Duodenal mucosa (tissue), 2 donors: ENCODE measurements around the gene VPS13A.

Experiments used
- H3K27ac ChIP-seq: one replicate; pipeline ENCODE4 v1.7.0; 2013; ENCODE audit warnings: low read depth, low read length
- H3K27me3 ChIP-seq, 2 donors: one replicate each; pipeline ENCODE4 v1.7.0; 2013; ENCODE audit warnings: low read length in 2 of 2, control low read depth in 1 of 2; ENCODE audit not compliant: insufficient read depth in 2 of 2, control insufficient read depth in 1 of 2
- H3K36me3 ChIP-seq, 2 donors: one replicate each; pipeline ENCODE4 v1.7.0; 2013; ENCODE audit warnings: low read length in 2 of 2, control low read depth in 1 of 2; ENCODE audit not compliant: insufficient read depth in 2 of 2, control insufficient read depth in 1 of 2
- H3K4me1 ChIP-seq, 2 donors: one replicate each; pipeline ENCODE4 v1.7.0; 2013; ENCODE audit warnings: low read length in 2 of 2, control low read depth in 1 of 2; ENCODE audit not compliant: insufficient read depth in 2 of 2, control insufficient read depth in 1 of 2
- H3K4me3 ChIP-seq, 2 donors: one replicate each; pipeline ENCODE4 v1.7.0; 2013; ENCODE audit warnings: low read length in 2 of 2, low read depth in 1 of 2
- H3K9ac ChIP-seq, 2 donors: one replicate each; pipeline ENCODE4 v1.7.0; 2013; ENCODE audit warnings: low read length in 2 of 2, low read depth in 1 of 2
- H3K9me3 ChIP-seq, 2 donors: one replicate each; pipeline ENCODE4 v1.7.0; 2013; ENCODE audit warnings: low read length in 2 of 2, control low read depth in 1 of 2; ENCODE audit not compliant: control insufficient read depth in 1 of 2

Gene VPS13A

DNA sequence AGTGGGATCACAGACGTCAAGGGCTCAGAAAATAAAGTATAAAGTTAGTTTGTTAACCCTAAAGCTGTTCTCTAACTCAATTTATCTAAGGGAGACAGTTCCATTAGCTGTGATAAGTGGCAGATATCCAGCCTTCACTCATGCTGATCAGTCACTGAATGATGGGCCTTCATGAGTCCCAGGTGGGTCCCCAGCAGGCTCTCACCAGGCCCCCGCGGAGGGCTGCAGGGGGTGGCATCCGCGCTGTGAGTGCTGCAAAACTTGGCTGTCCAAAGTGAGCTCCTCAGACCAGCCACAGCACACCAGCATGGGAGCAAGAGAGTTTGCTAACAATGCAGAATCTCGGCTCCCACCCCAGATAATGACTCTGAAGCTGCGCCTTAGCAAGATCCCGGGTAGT, 283.6 kb downstream of the VPS13A start:
- Histone ChIP-seq H3K36me3 (no peaks in the 10 kb centered on the region), H3K4me1 (no peaks in the 10 kb centered on the region), H3K4me3 (no peak overlapping the region), H3K27ac (no peak overlapping the region), H3K27me3 (no peaks in the 10 kb centered on the region), H3K9ac (no peak overlapping the region), H3K9me3 (no peaks in the 10 kb centered on the region)

DNA sequence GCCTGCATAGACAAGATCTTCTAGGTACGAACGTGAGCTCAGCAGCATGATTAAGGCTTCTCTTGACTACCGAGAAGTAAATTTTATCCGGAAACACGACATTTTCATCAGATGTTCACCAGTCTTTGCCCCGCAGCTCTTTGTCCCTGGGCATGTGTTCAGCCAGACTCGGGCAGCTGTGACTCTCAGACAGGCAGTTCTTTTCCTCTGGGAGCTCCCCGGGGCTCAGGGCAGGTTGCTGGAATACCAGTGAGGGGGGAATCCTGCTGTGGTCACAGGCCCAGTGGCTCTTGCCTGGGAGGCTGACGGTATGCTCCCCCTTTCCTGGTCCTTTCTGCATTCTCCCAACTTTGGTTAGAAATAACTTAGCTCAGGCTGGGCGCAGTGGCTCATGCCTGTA, 284.7 kb downstream of the VPS13A start:
- H3K9me3 ChIP-seq = no peaks in the 10 kb centered on the region
- H3K4me1 ChIP-seq = no peaks in the 10 kb centered on the region
- H3K9ac ChIP-seq = no peak overlapping the region
- H3K36me3 ChIP-seq = no peaks in the 10 kb centered on the region
- no peak overlapping the region for H3K4me3 ChIP-seq
- no peak overlapping the region for H3K27ac ChIP-seq
- no peaks in the 10 kb centered on the region for H3K27me3 ChIP-seq

DNA sequence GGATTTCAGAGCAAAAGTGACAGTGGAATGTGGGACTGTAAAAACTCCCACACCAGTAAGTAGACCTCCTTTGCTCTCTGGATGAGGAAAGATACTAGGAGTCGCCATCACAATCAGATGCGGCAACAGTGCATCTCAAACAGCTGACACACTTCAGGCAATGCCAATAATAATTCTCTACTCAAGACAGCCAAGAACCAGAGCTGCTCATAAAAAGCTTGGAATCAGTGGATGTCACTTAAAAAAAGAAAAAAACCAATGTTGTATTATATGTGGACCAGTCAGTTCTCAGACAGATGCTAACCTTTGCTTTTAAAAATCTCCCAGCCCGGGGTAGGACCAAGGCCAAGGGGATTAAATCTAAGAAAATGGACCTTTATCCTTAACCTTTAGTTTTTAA, 285.8 kb downstream of the VPS13A start:
- Histone ChIP-seq H3K27ac (no peak overlapping the region), H3K4me1 (no peaks in the 10 kb centered on the region), H3K36me3 (no peaks in the 10 kb centered on the region), H3K9me3 (no peaks in the 10 kb centered on the region), H3K9ac (no peak overlapping the region), H3K4me3 (no peak overlapping the region), H3K27me3 (no peaks in the 10 kb centered on the region)

DNA sequence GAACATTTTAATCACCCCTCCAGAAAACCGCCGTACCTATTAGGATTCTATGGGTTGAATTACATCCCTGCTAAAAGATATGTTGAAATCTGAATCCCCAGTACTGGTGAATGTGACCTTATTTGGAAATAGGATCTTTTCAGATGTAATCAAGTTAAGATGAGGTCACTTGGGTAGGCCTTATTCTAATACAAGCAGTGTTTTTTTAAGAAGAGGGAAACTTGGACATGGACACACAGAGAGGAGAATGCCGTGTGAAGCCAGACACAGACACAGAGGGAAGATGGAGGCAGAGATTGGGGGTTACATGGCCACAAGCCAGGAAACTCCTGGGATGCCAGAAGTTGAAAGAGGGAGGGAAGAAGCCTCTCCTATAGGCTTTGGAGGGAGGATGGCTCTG, 287.3 kb downstream of the VPS13A start:
- Histone ChIP-seq H3K36me3 (no peaks in the 10 kb centered on the region), H3K4me1 (no peaks in the 10 kb centered on the region), H3K4me3 (no peak overlapping the region), H3K9ac (no peak overlapping the region), H3K27ac (no peak overlapping the region), H3K27me3 (no peaks in the 10 kb centered on the region), H3K9me3 (no peaks in the 10 kb centered on the region)

DNA sequence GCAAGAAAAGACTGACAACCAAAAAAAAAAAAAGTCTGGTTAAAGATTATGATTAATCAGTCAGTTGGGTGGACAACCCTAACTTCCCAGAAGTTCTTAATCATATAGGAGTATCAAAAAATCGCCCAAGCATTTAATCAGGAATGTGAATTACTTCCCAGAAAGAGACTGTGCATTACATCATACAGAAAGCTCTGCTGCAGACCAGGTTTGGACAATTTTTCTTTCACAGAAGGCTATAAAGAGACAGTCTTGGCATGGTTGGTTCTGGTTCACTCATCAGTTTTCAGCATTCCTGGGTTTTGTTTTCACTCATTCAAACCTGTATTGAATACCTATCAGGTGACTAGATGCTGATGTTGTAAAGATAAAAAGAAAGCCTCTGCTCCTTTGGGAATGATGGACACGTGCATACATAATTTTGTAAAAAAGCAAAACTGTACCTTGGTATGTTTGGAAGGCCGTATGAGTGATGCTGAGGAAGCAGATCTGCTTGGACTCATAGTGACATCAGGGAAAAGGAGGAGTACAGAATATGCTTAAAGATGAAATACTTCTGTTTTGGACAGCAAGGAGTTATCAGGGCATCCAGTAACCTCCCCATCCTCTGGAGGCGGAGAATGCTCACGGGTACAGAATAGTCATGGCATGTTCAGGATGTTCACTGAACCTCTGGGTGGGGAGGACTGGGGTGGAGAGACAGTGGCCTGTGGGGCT, 292.3 kb downstream of the VPS13A start:
- H3K9ac ChIP-seq = no peak overlapping the region
- H3K4me1 ChIP-seq = no peaks in the 10 kb centered on the region
- H3K27ac ChIP-seq = no peak overlapping the region
- no peaks in the 10 kb centered on the region for H3K36me3 ChIP-seq
- H3K27me3 ChIP-seq = no peaks in the 10 kb centered on the region
- no peaks in the 10 kb centered on the region for H3K9me3 ChIP-seq
- no peak overlapping the region for H3K4me3 ChIP-seq
